Loucy (cell line): ENCODE results near the gene C12orf76.

Source experiments
- EZH2phosphoT487 ChIP-seq: fragments of 200-600 bp; IDR thresholded peaks from 2 replicates; pipeline ENCODE4 v1.6.1; 2018; ENCODE audit warnings: antibody characterized with exemption, mild to moderate bottlenecking, moderate library complexity, borderline replicate concordance
- TF ChIP-seq, protein P1 (sequence below): fragments of 200-600 bp; sonication (generic); conservative IDR thresholded peaks from 2 replicates; pipeline ENCODE4 v1.5.1; 2014; ENCODE audit warnings: mild to moderate bottlenecking, antibody characterized with exemption, low read length

DNA sequence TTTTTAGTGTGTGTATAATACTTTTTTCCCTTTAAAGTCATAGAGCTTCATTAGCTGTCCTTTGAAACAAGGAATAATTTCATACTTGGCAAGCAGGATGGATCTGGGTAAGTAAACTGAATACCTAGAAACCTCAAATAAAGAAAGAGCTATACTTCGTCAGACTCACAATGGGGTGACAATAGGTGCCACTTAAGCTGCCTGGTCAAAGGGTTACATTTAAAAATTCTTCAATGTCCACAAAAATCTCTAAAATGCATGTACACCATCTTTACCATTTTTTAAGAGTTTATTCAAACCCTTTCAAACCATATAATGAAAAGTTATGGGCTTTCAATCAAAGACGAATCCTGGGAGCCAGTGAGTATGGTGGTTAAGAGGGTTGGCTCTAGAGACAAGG lies 55.2 kb downstream of the C12orf76 start:
- TF ChIP-seq, protein P1, sequence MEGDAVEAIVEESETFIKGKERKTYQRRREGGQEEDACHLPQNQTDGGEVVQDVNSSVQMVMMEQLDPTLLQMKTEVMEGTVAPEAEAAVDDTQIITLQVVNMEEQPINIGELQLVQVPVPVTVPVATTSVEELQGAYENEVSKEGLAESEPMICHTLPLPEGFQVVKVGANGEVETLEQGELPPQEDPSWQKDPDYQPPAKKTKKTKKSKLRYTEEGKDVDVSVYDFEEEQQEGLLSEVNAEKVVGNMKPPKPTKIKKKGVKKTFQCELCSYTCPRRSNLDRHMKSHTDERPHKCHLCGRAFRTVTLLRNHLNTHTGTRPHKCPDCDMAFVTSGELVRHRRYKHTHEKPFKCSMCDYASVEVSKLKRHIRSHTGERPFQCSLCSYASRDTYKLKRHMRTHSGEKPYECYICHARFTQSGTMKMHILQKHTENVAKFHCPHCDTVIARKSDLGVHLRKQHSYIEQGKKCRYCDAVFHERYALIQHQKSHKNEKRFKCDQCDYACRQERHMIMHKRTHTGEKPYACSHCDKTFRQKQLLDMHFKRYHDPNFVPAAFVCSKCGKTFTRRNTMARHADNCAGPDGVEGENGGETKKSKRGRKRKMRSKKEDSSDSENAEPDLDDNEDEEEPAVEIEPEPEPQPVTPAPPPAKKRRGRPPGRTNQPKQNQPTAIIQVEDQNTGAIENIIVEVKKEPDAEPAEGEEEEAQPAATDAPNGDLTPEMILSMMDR, result no peak
- TF ChIP-seq EZH2phosphoT487, result no peak
